Activated T-helper 17 cell treated with anti-CD3 and anti-CD28 coated beads, Interleukin-2, amount 50 U/mL, for 72 hours (primary cell): ENCODE measurements around the gene DCAF15. TPM values are rescaled to one million over a fixed set of nuclear protein-coding genes. Genes with fewer than 3 reads are reported as not detected.
A peak's percentile ranks its signal among the peaks of the same experiment; 100 is the strongest.
"Not testable (repeated sequence)": the region's sequence is repeated elsewhere in the genome, so short reads cannot be mapped to it uniquely, and the experiment has no call there.

ENCODE experiments used
- ATAC-seq: fragments of 150-1000 bp; cut with Tn5 transposase; replicated peaks from 2 replicates; pipeline ENCODE4 v1.10.0; 2021; ENCODE audit warnings: mild to moderate bottlenecking, moderate library complexity
- H3K27ac Mint-ChIP-seq: one replicate; pipeline ENCODE4 v1.8.0; 2022; ENCODE audit warnings: mixed read lengths
- H3K27me3 Mint-ChIP-seq: one replicate; pipeline ENCODE4 v1.8.0; 2022; ENCODE audit warnings: mixed read lengths
- H3K36me3 Mint-ChIP-seq: one replicate; pipeline ENCODE4 v1.8.0; 2022; ENCODE audit warnings: low read depth, mild to moderate bottlenecking, mixed read lengths
- H3K4me1 Mint-ChIP-seq: one replicate; pipeline ENCODE4 v1.8.0; 2022; ENCODE audit warnings: mixed read lengths
- H3K4me3 Mint-ChIP-seq: one replicate; pipeline ENCODE4 v1.8.0; 2022; ENCODE audit warnings: mild to moderate bottlenecking, mixed read lengths
- H3K9me3 Mint-ChIP-seq: one replicate; pipeline ENCODE4 v1.8.0; 2022; ENCODE audit warnings: mixed read lengths
- total RNA-seq, 2 donors: library from RNA; stranded (reverse); gene quantifications; one replicate each; pipeline ENCODE4 v1.2.3, GENCODE V29; 2022

DCAF15 gene
- total RNA-seq, 2 donors from 2014 or later: 60.9 to 67.7 TPM

DNA sequence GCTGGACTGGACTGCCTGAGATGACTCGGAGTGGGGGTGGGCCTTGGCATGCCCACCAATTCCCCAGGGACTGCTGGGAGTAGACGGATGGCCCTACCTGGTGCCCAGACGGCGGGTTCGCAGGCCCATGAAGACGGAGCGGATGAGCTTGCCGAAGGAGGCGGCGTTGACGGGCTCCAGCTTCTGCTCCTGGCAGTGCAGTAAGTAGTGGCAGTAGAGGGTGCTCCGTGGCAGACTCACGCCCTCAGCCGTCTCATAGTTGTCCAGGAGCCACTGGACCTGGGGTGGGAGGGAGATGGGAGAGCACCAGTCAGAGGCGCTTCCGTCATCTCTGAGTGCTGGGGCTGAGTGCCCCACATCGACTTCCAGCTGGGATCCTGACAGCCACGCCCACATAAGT is 17.6 kb downstream of the DCAF15 start:
- Mint-ChIP-seq H3K36me3 (peaks cover 17% of the 10 kb centered on the region), H3K27ac (no peak overlapping the region), H3K4me1 (peaks cover 7% of the 10 kb centered on the region), H3K9me3 (no peaks in the 10 kb centered on the region), H3K4me3 (no peak overlapping the region), H3K27me3 (no peaks in the 10 kb centered on the region)
- no peak for ATAC-seq

DNA sequence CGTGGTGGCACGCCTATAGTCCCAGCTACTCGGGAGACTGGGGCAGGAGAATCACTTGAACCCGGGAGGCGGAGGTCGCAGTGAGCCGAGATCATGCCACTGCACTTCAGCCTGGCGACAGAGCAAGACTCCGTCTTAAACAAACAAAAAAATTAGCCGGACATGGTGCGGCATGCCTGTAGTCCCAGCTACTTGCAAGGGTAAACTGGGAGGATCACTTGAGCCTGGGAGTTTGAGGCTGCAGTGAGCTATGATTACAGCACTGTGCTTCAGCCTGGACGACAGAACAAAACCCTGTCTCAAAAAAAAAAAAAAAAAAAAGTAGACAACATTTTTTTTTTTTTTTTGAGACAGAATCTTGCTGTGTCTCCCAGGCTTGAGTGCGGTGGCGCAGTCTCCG is 19.6 kb downstream of the DCAF15 start:
- H3K27me3 Mint-ChIP-seq, H3K4me1 Mint-ChIP-seq, H3K27ac Mint-ChIP-seq, H3K9me3 Mint-ChIP-seq, H3K4me3 Mint-ChIP-seq, ATAC-seq: not testable (repeated sequence)
- H3K36me3 Mint-ChIP-seq: peaks cover 13% of the 10 kb centered on the region

DNA sequence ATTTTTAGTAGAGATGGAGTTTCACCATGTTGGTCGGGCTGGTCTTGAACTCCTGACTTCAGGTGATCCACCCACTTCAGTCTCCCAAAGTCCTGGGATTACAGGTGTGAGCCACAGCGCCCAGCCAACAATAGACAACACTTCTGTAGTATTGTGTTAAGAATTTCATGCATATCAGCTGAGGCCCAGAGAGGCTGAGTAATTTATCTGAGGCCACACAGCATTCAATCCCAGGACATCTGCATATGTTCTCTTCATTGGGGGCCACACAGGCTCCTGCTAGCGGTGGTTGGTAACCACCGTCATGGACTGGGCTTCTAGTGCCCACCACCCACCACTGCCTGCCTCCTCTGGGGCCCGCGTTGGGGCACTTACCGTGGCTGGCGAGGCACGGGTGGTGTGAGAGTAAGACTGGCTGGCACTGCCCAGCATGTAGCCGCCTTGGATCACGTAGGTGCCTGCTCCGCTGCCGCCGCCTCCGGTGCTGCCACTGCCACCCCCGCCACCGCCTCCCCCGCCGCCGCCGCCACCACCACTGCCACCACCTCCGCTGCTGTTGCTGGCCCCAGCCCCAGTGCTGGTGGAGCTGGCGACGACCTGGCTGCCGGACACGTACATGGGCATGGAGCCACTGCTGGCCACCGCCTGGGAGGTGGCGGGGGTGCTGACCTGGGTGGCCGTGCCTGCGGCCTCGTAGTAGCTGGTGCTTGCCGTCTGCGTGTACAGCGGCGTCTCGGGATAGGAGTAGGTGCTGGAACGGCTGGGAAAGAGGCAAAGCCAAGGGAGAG is 20.3 kb downstream of the DCAF15 start:
- Mint-ChIP-seq H3K4me1 (peaks cover 7% of the 10 kb centered on the region), H3K4me3 (no peak overlapping the region), H3K27ac (no peak overlapping the region), H3K9me3 (no peaks in the 10 kb centered on the region), H3K27me3 (no peaks in the 10 kb centered on the region), H3K36me3 (peaks cover 13% of the 10 kb centered on the region)
- ATAC-seq: no peak

DNA sequence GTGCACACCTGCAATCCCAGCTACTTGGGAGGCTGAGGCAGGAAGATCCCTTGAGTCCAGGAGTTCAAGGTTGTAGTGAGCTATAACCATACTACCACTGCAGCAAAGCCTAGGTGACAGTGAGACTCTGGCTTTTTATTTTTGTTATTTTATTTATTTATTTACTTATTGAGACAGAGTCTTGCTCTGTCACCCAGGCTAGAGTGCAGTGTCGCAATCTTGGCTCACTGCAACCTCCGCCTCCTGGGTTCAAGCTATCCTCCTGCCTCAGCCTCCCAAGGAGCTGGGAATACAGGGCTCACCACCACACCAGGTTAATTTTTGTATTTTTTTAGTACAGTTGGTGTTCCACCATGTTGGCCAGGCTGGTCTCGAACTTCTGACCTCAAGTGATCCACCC is 21.2 kb downstream of the DCAF15 start:
- not testable (repeated sequence) for ATAC-seq, H3K27me3 Mint-ChIP-seq, H3K4me3 Mint-ChIP-seq, H3K9me3 Mint-ChIP-seq, H3K4me1 Mint-ChIP-seq
- H3K27ac Mint-ChIP-seq: peak overlapping the region; percentile 72
- H3K36me3 Mint-ChIP-seq: peaks cover 13% of the 10 kb centered on the region

DNA sequence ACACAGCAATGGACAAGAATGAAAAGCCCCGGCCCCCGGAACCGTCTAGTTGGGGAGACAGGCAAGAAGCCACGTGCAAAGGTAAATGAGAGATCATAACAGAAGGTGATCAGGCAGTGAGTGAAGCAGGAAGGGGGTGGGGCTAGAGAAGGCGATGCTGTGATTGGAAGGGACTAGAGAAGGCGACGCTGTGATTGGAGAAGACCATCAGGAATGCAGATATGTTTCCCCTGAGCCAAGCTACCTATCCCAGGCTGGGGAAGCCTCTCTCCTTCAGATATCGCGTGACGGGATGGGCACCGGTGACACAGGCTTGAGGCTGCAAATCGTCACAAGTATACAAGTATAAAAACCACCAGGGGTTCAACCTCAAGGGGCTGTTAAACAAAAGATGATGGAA is 21.8 kb downstream of the DCAF15 start:
- Mint-ChIP-seq H3K27me3 (no peaks in the 10 kb centered on the region), H3K27ac (peak overlapping the region; percentile 72), H3K9me3 (no peaks in the 10 kb centered on the region), H3K36me3 (peaks cover 8% of the 10 kb centered on the region), H3K4me3 (no peak overlapping the region), H3K4me1 (peaks cover 7% of the 10 kb centered on the region)
- peak; percentile 84 for ATAC-seq

DNA sequence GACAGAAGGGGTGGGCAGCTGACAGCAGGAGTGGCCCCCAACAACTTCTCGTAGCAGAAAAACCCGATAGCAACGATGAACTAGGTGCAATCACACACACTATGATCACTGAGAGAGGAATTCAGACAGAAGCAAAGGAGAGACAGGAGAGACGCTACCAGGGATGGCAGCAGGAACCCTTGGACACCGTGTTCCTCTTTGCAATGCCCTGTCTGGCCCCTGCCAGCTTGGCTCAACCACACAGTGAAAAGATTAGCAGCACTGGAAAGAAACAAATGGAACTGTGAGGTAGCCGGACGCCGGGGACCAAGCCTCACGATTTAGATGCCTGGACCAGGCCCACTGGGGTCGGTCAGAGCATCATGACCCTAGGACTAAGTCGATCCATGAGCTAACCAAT is 23.6 kb downstream of the DCAF15 start:
- no peaks in the 10 kb centered on the region for H3K27me3 Mint-ChIP-seq
- peaks cover 7% of the 10 kb centered on the region for H3K4me1 Mint-ChIP-seq
- no peaks in the 10 kb centered on the region for H3K36me3 Mint-ChIP-seq
- no peak for ATAC-seq
- H3K27ac Mint-ChIP-seq: peak overlapping the region; percentile 61
- H3K9me3 Mint-ChIP-seq: no peaks in the 10 kb centered on the region
- no peak overlapping the region for H3K4me3 Mint-ChIP-seq

DNA sequence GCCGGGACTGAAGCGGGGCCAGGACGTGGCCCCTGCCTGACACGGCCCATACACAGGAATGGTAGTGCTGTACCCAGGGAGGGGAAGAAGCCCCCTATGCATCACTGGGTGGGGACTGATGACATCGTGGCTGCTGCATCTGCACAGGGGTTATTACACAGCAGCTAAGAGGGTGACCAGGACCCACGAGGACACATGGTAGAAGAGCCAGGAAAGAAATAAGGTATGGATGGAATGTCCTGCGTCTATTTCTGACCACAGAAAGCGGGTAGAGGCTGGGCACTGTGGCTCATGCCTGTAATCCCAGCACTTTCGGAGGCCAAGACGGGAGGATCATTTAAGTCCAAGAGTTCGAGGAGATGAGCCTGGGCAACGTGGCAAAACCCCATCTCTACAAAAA is 24.1 kb downstream of the DCAF15 start:
- no peak for ATAC-seq
- H3K27ac Mint-ChIP-seq: peak overlapping the region; percentile 61
- no peak overlapping the region for H3K4me3 Mint-ChIP-seq
- no peaks in the 10 kb centered on the region for H3K27me3 Mint-ChIP-seq
- H3K4me1 Mint-ChIP-seq: peaks cover 7% of the 10 kb centered on the region
- H3K36me3 Mint-ChIP-seq: no peaks in the 10 kb centered on the region
- H3K9me3 Mint-ChIP-seq: no peaks in the 10 kb centered on the region

DNA sequence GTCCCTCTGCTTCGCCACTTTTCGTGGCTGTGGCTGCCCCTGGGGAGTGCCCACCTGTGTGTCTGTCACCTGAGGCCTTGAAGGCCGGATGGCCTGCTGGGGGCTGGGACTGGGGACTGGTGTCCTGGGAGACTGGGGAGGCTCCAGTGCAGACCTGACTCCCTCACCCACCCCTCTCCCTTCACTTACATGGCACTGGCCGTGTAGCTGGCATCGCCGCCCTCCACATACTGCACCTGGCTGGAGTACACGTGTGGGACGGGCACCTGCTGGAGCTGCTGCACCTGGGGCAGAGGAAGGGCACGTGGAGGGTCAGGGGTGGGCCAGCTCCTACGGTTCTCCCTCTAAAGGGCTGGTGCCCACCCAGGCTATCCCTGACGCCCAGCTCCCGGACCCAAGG is 25.5 kb downstream of the DCAF15 start:
- H3K27me3 Mint-ChIP-seq: no peaks in the 10 kb centered on the region
- no peak for ATAC-seq
- no peak overlapping the region for H3K4me3 Mint-ChIP-seq
- H3K27ac Mint-ChIP-seq: no peak overlapping the region
- H3K4me1 Mint-ChIP-seq: peaks cover 7% of the 10 kb centered on the region
- no peaks in the 10 kb centered on the region for H3K9me3 Mint-ChIP-seq
- no peaks in the 10 kb centered on the region for H3K36me3 Mint-ChIP-seq

DNA sequence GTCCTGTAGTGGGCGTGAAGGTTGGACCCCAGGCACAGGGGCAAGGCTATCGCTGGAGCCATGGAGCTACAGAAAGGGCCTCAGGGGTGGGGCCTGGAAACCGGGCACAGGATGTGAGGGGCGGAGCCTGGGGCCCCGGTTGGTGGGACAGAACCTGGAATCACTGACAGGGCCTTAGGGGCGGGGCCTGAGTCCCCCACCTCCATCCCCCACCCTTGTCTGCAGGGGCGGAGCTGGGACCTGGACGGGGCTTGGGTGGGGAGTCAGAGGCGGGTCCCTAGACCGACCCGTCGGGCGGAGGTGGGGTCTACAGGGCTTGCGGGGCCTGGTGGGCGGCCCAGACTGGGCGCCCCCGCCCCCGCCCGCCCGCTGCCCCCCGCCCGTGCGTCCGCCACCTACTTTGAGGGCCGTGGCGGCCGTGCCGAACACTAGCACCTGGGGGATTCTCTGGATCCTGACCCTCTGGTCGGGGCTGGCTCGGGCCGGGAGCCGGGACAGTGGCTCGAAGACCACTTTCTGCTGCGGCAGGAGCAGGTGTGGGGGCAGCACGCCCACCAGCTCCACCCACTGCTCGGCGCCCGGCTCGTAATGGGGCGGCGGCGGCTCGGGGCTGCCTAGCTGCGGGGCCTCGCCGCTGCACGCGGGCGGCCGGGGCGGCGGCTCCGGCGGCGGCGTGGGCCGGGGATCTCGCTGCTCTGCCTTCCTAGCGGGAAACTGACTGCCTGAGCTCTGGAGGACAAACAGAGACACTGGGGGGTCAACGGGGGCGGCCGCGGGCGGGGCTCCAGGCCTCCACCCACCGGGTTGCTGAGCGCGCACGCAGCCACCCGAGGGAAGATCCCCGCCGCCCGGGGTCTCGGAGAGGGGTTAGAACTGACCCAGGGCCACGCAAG is 26.3 kb downstream of the DCAF15 start:
- Mint-ChIP-seq H3K4me3 (no peak overlapping the region), H3K4me1 (peaks cover 7% of the 10 kb centered on the region), H3K27me3 (no peaks in the 10 kb centered on the region), H3K36me3 (no peaks in the 10 kb centered on the region), H3K27ac (no peak overlapping the region), H3K9me3 (no peaks in the 10 kb centered on the region)
- peak; percentile 30 for ATAC-seq

DNA sequence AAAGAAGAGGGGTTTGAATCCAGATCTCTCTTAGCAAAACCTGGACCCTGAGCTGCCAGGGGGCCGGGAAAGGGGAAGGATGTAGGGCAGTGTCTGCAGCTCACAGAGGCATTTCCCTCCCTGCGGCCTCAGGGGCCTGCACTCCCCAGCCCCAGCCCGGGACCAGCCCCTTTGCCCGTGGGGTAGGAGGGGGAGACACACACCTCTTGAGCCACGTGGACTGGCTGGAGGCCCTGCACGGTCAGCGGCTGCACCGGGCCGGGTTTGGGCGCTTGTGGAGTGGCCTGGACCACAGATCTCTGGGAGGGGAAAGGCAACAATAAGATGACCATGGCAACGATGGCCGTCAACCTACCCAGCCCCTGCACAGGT is 26.9 kb downstream of the DCAF15 start:
- ATAC-seq: no peak

DNA sequence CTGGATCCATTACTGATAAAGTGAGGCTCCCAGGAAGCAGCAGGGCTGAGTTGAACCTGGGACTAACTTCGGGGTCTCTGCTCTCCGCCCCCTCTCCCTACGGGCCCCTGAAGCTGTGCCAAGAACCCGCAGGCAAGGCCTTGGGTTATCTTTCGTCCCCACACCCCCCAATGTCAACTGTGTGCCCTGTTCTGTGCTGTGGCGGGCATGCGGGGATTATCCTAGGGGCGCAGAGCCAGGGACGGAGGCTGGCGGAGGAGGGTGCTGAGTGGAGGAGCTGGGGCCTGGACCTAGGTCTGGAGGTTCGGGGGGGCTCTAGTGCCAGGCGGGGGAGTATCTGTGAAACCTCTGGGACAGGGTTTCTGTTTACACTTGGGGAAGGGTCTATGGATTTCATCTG is 27.4 kb downstream of the DCAF15 start:
- no peak for ATAC-seq
- Mint-ChIP-seq H3K27ac (no peak overlapping the region), H3K36me3 (no peaks in the 10 kb centered on the region), H3K27me3 (no peaks in the 10 kb centered on the region), H3K4me1 (no peaks in the 10 kb centered on the region), H3K4me3 (no peak overlapping the region), H3K9me3 (no peaks in the 10 kb centered on the region)

More for the DNA sequence above, 26.9 kb downstream of the DCAF15 start:
- H3K4me3 Mint-ChIP-seq: no peak overlapping the region
- H3K36me3 Mint-ChIP-seq: no peaks in the 10 kb centered on the region
- no peak overlapping the region for H3K27ac Mint-ChIP-seq
- H3K27me3 Mint-ChIP-seq: no peaks in the 10 kb centered on the region
- peaks cover 2% of the 10 kb centered on the region for H3K4me1 Mint-ChIP-seq
- no peaks in the 10 kb centered on the region for H3K9me3 Mint-ChIP-seq

DNA sequence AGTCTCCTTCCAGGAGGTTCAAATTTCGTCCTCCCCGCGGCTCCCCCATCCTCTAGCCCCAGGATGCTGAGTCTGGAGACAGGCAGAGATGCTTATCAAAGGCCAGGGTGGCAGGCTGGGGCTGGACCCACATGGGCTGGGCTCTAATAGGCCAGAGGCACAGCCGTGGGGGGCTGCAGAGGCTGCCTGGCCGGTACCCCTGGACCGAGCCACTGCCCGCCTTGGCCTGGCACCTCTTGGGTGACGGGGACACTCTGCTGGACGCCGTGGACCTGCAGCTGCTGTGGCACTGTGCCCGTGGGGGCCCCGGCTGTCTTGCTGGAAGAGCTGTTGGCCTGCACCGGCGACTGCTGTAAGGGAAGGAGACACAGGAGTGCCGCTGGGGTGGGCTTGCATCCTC is 28.0 kb downstream of the DCAF15 start:
- Mint-ChIP-seq H3K4me3 (no peak overlapping the region), H3K36me3 (no peaks in the 10 kb centered on the region), H3K9me3 (no peaks in the 10 kb centered on the region), H3K27me3 (no peaks in the 10 kb centered on the region), H3K4me1 (peaks cover 3% of the 10 kb centered on the region), H3K27ac (no peak overlapping the region)
- no peak for ATAC-seq

DNA sequence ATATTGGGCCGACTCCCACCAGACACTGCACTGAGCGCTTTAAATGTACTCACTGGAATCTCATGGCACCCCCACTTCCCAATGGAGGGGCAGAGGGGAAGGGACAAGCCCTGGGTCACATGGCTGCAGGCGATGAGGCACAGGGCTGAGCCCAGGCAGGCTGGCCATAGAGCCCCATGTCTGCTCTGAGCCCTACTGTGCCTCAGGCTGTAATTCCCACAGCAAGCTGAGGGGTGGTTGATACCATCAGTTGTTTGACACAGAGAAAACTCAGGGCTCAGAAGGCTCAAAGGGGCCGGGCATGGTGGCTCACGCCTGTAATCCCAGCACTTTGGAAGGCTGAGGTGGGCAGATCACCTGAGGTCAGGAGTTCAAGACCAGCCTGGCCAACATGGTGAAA is 28.7 kb downstream of the DCAF15 start:
- no peak for ATAC-seq
- H3K9me3 Mint-ChIP-seq: no peaks in the 10 kb centered on the region
- H3K4me1 Mint-ChIP-seq: peaks cover 7% of the 10 kb centered on the region
- no peak overlapping the region for H3K27ac Mint-ChIP-seq
- no peak overlapping the region for H3K4me3 Mint-ChIP-seq
- no peaks in the 10 kb centered on the region for H3K27me3 Mint-ChIP-seq
- H3K36me3 Mint-ChIP-seq: no peaks in the 10 kb centered on the region

DNA sequence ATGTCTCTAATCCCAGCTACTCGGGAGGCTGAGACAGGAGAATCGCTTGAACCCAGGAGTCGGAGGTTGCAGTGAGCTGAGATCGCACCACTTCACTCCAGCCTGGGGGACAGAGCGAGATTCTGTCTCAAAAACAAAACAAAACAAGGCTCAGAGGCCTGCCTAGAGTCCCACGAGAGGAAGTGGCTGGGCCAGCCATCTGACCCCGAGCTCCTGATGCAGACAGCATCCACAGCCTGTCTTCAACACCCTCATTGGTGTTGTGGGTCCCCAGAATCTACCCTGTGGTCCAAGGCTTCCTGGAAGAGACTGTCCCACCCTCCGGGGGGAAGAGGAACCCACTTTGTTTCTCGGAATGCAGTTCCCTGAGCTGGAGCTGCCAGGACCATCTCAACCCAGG is 29.2 kb downstream of the DCAF15 start:
- H3K4me3 Mint-ChIP-seq: no peak overlapping the region
- H3K9me3 Mint-ChIP-seq: no peaks in the 10 kb centered on the region
- ATAC-seq: no peak
- no peaks in the 10 kb centered on the region for H3K36me3 Mint-ChIP-seq
- H3K27ac Mint-ChIP-seq: no peak overlapping the region
- H3K27me3 Mint-ChIP-seq: no peaks in the 10 kb centered on the region
- H3K4me1 Mint-ChIP-seq: peaks cover 7% of the 10 kb centered on the region

DNA sequence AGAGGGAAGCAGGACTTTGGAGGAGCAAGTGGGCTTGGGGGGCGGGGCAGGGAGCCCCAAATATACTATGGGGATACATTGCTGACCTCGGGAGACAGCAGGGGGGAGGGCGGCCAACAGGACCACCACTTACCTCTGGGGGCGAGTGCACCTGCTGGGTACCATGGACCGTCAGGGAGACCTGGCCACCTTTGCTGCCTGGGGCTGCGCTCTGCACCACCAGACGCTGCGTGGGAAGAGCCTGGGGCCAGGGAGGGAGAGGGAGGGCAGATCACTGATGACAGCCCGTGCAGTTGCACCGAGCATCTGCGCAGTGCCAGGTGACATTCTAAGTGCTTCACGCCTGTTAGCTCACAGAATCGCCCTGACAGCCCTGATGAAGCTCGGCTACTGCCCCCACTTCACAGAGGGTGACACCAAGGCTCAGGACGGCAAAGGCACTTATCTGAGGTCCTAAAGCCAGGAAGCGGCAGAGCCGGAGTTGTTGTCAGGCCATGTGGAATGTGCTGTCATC is 29.7 kb downstream of the DCAF15 start:
- H3K36me3 Mint-ChIP-seq: no peaks in the 10 kb centered on the region
- no peaks in the 10 kb centered on the region for H3K9me3 Mint-ChIP-seq
- no peaks in the 10 kb centered on the region for H3K27me3 Mint-ChIP-seq
- no peak overlapping the region for H3K27ac Mint-ChIP-seq
- no peak for ATAC-seq
- peaks cover 7% of the 10 kb centered on the region for H3K4me1 Mint-ChIP-seq
- H3K4me3 Mint-ChIP-seq: no peak overlapping the region
